Measurements from ENCODE around the gene GSE1.
A peak's percentile ranks its signal among the peaks of the same experiment; 100 is the strongest.

GSE1 gene

DNA sequence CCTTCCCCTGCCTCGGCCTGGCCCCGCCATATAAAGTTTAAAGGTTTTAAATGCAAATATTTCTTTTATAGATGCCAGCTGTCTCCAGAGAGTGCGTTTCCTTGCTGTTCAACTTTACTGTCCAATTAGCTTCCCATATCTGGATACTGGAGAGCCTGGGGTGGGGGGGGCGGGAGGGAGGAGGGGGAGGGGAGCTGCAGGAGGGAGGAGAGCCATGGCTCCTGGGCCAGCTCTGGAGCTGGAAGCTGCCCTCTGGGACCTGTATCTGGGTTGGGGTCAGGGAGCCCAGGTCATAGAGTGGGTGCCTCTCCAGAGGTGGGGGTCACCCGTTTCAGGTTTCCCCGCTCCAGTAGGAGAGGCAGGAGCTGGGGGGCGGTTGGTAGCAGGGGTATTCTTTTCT is 6.2 kb upstream of the GSE1 start:
- DNase-seq (ENCODE audit: low spot score) = no peak

DNA sequence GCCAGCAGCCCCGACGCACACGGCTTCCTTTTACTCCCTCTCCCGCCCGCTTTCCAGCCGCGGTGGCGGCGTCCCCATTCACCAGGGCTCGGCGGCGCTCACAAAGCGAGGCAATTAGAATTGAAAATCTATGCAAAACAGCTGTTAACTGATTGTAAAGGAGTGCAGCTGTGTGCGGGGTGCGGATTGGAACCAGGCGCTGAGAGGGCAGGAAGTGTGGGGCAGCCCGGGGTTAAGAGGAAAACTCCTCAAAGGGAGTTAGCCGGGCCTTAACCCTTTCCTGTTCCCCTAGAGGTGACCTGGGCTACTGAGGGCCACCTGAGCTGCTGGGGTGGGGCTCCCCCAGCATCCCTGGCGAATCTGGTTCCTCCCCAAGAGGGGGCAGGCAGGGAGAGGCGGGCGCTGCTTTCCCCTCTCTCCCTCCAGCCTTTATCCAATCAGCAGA is 5.8 kb upstream of the GSE1 start:
- no peak for DNase-seq (ENCODE audit: low spot score)

DNA sequence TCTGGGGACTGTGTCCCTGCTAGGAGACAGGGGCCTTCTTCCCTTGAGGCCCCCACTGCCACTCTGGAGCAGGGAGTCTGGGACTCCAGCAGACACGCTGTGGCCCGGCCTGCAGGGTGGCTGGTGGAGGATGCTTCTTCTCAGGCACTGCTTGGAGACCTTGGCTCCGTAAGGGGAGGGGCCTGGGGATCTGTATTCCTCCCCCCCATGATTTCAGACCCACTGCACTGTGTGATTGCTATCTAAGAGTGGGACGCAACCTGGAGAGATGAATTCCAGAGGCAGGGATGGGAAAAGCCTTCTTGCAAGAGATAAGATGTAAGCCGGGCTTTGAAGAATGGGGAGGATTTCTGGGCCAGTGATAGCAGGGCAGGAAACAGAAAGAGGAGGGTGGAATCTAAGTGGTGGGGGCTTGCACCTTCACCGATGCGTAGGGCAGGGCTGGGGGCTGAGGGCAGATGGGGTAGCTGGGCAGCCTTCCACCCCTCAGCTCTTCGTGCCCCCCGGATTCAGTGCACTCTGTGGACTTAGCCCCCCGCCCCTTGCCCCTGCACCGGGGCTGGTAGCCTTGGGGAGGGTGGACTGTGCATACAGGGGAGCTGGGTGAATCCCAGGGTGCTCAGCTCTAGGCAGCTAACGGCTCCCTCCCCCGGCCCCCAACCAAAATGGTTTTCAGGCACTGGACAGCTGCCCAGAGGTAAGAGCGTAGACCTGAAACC is 5.2 kb upstream of the GSE1 start:
- DNase-seq (ENCODE audit: low spot score) = no peak

DNA sequence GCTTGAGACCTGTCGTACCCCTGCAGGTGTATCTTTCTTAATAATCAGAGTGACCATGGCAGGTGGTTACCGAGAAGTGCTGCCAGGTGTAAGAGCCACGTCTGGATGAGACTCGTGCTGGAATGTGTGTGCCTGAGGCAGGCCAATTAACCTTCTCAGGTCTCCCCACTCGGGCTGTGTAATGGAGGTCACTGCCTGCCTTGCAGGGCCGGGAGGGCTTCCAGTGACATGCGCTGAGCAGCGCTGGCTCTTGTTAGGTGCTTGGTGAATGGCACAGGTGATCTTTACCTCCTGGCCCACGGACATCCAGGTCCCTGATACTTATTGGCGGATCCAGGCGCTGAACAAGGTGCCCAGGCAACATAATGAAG is 4.6 kb upstream of the GSE1 start:
- DNase-seq (ENCODE audit: low spot score) = no peak

DNA sequence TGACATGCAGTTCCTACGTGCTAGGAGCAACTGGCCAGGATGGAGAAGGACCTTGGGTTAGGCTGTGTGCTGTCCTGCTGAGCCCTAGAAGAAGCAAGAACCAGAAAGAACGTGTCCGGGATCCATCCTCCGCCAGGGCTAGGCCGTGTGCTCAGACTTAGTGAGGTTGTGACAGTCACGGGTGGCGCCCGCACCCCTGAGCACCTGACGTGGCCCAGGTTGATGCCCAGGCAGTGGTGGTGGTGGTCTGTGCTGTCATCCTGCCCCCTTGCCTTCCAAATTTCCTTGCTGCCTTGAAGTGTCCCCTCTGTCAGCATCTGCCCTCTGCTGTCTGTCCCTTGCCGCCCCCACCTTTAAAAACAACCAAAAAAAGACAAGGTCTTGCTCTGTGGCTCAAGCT is 4.2 kb upstream of the GSE1 start:
- DNase-seq (ENCODE audit: low spot score) = no peak

DNA sequence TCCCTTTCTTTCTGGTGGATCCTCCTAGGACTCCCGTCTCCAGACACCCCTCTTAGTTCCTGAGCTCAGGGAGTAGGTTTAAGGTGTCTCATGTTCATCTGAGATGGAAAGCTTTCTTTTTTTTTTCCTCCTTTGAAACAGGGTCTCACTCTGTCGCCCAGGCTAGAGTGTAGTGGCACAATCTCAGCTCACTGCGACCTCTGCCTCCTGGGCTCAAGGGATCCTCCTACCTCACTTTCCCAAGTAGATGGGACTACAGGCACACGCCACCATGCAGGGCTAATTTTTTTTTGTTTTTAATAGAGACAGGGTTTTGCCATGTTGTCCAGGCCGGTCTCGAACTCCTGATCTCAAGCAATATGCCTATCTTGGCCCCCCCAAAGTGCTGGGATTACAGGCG is 3.6 kb upstream of the GSE1 start:
- DNase-seq (ENCODE audit: low spot score) = no peak

DNA sequence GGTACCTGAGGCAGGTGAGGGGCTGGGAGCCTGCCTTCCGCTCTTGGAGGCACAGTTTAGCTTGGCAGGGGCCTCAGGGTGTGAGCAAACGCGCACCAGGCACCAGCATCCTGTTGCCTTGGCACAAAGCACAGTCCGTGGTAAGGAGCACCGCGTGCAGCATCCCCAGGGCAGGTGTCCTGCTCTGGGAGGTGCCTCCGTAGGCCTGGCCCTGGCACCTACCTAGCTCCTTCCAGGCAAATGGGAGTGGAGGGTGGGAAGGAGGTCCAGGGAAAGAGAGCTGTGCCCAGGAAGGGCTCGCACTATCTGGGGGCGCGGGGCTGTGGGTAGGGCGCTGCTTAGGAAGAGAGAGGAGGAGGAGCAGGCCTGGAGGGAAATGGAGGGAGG is 3.1 kb upstream of the GSE1 start:
- no peak for DNase-seq (ENCODE audit: low spot score)

DNA sequence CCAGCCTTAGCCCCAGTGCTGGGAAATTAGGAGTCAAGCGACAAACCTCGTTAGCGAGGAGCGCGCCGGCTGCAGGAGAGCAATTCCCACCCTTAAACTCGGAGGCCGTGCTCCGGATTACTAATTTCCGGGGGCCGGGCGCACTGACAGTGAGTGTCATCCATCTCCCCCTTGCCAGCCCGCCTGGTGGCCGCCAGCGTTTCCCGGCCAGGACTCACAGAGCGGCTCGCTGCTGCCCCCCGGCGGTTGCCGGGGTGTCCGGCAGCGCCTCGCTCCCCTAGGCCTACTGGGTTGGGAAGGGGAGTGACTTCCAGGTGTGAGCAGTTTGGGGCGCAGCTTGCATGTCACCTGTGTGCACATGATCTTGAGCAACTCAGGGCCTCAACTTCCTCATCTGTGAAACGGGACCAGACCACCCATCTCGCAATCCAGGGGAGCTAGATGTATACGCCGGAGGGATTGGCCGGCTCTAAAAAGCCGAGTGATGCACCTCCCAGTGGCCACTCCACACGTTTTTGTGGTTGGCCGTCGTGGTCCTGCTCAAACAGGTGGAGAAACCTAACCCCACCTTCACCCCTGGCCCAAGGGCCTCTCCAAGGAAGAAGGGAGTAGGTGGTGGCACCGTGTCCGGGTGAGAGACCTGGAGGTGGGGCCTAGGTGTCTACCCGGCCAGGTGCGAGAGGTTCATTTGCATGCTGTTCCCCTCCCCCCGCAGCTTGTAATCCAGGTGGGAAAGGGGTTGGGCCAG is 2.5 kb upstream of the GSE1 start:
- DNase-seq (ENCODE audit: low spot score) = peak; percentile 87

DNA sequence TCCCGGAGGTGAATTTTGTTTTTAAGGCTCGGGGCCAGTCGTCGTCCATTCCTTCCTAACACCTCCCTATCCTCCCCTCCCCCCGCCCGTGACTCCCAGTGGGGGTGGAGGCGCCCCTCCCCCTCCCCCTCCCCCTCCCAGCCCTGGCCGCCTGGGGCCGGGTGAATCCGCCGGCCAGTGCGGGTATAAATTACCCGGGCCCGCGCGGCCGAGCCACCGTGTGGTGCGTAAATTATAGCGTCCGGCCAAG is 2.0 kb upstream of the GSE1 start:
- DNase-seq (ENCODE audit: low spot score) = no peak

DNA sequence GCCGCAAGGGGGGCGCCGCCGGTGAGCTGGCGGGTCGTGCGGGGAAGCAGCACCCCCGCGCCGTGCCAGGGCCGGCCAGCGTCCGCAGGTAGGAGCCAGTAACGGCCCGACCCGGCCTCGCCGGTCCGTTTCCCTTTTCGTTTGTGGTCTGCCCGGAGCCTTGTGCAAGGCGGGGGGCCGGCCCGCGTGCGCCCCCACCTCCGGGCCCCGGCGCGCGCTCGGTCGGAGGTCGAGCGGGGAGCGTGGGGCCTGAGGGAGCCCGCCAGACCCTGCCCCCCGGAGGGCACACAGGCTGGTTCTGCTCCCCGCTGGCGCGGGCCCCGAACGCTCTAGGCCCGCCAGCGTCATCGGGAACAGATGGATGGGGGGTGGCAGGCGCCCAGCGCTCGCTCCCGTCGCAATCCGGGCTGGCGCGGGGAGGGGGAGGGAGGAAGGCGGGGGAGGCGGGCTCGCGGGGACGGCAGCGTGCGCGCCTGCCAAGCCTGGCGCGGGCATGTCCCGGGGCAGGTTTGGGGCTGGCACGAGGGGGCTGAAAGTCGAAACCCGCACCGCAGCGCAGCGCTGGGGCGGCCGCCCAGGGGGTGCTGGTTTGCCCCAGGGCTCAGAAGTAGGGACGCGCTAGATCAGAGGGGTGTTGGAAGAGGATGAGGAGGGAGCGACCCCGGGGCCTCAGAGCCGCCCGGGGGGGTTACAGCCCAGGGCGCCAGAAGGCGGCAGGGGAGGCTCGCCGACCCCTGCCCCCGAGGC is 1.5 kb upstream of the GSE1 start:
- DNase-seq (ENCODE audit: low spot score) = peak; percentile 86

DNA sequence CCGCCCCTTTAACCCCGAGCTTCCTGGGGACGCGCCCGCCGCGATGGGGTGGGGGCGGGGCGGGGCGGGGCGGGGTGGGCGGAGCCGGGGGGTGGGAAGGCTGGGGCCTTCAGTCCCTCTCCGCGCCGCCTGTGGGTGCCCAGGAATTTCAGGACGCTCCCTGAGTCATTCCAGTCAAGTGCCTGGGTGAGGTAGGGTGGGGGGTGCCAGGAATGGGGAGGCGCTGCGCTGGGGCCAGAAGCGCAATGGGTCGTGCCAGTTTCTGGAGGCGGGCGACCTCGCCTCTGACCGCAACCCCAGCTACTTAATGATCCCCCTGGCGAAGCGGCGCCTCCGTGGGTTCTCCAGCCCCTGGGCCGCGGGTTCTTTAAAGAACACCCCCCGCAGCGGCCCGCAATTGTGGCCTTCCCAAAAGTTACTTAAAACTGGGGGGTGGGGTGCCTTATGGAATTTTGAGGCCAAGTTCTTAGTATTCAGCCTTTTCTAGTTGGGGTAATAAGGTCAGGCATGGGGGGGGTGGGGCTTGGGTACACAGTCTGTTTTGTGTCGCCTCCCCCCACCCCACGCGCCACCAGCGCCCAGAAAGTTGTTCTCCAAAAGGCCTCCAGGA is 826 bp upstream of the GSE1 start:
- peak; percentile 97 for DNase-seq (ENCODE audit: low spot score)

DNA sequence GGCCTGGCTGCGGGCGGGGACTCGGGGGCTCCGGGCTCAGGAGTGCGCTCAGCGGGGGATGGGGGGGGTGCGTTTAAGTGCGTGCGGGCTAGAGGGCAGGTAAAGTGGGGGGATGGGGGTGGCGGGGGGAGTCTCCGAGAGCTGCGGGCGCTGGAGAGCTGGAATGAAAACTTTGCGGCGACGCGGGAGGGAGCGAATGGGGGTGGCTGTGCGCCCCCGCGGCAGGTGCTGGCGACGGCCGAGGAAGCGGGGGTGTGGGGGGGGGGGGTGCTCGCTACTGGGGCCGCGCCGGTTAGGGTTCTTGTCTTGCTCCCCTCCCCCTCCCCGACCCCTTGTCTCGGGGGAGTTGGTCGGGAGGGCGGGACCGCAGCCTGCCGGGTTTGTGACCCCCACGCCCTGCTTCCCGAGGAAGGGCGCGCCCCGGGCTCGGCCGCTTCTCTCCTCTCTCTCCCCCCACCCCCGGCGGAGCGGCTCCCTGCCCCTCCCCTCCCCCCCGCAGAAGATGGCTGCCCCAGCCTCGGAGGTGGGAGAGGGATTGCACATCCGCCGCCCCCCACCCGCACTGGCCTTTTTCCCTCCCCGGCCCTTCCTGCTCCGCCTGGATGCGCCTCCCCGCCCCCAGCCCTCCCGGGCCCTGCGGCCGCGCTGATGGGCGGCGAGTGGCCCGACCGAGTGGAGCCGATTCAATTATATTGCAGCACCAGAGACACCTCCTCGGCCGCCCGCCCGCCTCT is 649 bp downstream of the GSE1 start:
- peak; percentile 47 for DNase-seq (ENCODE audit: low spot score)

DNA sequence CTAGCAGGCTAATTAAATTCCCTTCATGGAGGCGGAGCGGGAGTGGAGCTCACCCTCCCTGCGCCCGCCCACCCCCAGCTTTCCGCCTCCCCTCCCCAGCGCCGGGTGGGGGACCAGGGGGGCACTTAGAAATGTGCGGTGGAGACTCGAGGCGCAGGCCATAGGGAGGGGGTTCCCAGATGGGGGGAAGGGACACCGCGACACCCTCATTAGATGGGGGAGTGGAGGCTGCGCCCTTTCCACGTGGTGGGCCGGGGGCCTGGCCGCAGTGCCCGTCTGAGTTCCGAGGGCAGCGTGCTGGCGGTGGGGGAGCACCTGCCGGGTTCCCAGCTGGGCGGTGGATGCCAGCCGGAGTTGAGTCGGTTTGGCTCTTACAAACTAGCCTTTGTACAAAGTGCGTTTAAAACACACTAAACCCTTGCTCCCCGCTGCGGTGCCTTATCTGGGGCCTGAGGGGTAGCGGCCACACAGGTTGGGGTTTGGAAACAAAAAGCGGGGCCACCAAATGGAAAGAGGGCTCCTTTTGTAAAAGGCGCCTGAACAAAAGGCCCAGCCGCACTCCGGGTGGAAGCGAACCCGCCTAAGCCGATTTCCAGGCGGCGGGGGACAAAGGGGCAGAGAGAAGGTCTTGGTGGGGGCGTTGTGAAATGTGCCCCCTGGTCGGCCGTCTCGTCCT is 1.4 kb downstream of the GSE1 start:
- no peak for DNase-seq (ENCODE audit: low spot score)

DNA sequence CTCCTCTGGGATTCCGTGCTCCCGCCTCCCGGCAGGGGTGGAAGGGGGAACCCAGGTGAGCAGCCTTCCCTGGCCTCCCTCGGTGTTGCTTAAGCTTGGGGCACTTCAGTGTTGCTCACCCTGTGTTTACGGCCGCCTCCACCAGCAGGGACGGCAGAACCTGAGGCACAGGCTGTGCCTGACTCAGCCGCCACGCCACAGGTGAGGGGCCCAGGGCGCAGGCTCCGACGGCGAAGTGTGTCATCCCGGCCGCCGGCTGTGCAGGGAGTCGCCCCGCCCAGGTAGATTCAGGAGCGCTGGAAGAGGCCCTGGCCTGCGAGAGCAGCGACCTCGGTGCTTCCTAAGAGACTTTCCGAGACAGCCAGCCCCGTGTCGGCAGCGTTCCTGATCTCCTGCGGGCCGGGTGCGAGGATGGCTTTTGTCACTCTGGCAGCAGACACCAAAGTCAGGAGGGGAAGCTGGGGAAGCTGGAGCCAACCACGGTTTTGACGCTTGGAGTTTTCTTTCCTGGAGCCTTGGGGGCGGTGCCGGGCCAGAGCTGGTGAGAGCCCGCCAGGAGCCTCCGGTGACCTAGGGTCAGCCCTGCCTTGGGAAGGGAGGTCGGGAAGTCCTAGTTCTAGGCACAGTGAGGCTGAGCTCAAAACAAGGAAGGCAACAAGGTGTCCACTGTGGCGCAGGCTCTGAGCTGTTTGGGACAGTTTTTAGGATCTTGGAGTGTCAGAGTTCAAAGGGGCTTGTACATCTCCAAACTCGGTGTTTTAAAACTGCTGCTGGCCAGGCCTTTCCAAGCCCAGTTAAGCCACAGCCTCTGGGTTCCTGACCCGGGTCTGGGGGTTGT is 2.1 kb downstream of the GSE1 start:
- no peak for DNase-seq (ENCODE audit: low spot score)

DNA sequence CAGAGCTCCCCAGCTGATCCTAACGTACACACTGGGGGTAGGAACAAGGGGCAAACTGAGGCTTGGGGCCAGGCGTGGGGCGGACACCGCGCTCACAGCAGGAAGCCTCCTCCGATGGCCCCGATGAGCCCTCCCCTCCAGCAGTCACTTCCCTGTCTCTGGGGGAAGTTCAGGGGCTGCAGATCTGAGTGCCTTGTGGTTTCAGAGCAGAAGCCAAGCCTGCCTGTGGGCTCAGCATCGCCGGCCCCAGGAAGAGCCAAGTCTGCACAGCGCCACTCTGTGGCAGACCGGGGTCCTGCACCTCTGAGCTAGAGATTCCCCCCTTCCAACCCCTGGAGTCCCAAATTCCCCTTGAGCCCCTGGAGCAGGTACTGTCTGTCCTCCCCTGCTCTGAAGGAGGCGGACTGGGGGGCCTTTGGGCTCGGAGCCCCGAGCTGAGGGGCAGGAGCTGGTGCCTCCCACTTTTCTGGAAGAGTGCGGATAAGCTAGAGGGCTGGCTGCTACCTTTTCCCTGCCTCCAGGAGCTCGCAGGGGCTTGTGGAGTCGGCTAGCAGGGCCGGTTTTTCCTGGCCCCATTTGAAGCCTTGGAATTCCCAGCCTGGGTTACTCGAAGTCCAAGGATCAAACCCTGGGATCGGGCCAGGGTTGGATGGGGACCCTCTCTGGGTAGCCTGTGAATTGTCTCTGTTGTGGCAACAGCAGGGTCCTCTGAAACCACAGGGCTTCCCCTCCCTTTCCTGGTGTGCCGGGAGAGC is 2.9 kb downstream of the GSE1 start:
- peak; percentile 83 for DNase-seq (ENCODE audit: low spot score)

DNA sequence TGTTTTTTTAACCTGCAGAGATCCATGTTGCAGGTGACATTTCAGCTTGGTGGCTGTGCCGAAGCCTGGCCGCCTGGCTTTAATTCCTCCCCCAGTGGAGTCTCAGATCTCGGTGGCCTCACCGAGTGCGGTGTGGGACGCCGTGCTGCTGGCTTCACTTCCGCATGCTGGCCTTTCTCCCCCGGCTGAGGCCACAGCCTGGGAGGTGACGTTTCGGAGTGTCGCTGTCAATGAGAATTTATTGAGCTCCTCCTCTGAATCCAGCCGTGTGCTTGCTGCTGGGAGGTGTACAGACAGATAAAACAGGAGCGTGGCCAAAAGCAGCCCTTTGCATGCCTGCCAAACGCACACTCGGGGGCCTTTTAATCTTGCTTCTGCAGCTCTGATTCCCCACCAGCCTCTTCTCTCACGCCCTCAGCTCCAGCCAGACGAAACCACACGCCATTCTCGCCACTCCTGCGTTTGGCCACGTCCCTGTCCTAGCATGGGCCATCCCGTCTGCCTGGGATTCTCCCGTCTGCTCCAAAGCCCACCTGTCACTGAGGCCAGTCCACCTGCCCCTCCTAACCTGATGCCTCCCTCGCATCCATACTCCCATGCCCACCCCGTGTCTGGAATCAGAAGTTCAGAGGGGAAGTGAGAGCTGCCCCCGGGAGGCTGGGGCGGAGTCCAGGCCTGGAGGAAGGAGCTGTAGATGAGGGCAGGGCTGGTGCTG is 3.6 kb downstream of the GSE1 start:
- DNase-seq (ENCODE audit: low spot score) = no peak

DNA sequence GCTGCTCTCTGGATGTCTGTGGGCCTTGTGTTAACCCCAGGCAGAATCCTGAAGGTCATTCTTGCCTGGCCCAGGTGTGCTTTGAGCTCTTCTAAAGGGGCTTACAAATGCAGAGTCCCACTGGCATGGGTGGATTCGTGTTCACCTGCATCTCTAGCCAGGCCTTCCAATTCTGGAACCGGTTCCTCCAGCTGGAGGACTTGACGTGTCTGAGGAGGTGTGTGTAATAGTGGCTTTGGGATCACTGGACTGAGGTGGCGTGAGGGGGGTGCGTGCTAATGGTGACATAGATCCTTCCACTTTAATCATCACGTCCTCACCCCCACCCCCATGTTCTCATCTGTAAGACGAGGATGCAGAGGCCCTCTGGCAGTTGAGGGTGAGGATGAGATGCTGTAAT is 4.8 kb downstream of the GSE1 start:
- DNase-seq (ENCODE audit: low spot score) = no peak

DNA sequence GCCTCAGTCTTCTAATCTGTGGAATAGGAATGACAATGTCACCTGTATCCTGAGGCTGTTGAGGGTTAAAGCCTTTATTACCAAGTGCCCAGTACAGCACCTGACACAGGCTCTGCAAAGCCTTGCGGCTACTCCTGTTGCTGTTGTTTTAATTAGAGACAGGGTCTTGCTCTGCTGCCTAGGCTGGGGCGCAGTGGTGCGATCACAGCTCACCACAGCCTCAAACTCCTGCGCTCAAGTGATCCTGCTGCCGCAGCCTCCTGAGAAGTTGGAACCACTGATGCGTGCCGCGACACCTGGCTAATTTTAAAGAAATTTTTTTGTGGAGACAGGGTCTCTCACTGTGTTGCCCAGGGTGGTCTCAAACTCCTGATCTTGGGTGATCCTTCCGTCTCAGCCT is 5.4 kb downstream of the GSE1 start:
- no peak for DNase-seq (ENCODE audit: low spot score)

DNA sequence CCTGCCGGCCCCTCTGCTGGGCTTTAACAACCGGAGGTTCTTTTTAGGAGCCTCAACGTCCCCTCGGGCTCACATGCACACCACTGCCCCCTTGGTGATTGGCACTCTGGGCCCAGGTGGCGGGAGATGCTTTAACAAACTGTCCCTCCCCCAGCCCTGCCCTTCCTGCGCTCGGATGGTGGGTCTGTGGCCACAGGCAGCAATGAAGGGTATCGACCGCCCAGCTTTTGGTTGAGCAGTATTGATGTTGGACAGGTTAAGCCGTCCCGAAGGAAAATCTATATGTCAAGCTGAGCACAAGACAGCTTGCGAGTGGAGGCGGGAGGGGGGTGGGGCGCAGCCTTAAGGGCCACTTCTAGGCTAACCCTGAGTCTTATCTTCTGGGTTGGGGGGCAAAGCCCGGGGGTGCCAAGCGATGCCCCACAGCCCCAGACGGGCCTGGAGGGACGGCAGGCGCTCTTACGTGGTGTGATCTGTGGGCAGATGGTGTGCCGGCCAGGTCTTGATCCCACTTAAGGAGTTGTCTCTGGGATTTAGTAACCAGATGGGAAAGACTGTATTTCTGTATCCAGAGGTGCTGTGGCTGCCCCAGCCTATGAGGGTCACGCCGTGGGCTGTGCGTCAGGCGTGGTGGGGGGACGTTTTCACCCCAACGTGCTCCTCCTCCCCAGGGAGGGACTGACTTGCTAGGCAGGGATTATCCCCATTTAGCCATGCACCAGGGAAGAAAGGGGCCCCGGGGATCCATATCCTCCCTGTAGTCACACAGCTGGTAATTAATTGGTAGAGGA is 6.2 kb downstream of the GSE1 start:
- DNase-seq (ENCODE audit: low spot score) = no peak
